Ishikawa (cell line): ENCODE measurements around the gene ARHGEF10L.

Source experiments
- CEBPB ChIP-seq: IDR thresholded peaks from 2 replicates; pipeline ENCODE4 v1.6.1; 2012
- CREB1 ChIP-seq: IDR thresholded peaks from 2 replicates; pipeline ENCODE4 v1.6.1; 2012; ENCODE audit warnings: low read depth
- EGR1 ChIP-seq: IDR thresholded peaks from 2 replicates; pipeline ENCODE4 v1.6.1; 2012
- EP300 ChIP-seq: IDR thresholded peaks from 2 replicates; pipeline ENCODE4 v1.6.1; 2012; ENCODE audit warnings: borderline replicate concordance
- FOXM1 ChIP-seq: IDR thresholded peaks from 2 replicates; pipeline ENCODE4 v1.6.1; 2012; ENCODE audit warnings: low read depth, borderline replicate concordance
- NFIC ChIP-seq: IDR thresholded peaks from 2 replicates; pipeline ENCODE4 v1.6.1; 2012
- RAD21 ChIP-seq: IDR thresholded peaks from 2 replicates; pipeline ENCODE4 v1.6.1; 2012; ENCODE audit warnings: low read depth
- REST ChIP-seq: IDR thresholded peaks from 2 replicates; pipeline ENCODE4 v1.6.1; 2012; ENCODE audit warnings: low read depth, mild to moderate bottlenecking
- TAF1 ChIP-seq: IDR thresholded peaks from 2 replicates; pipeline ENCODE4 v1.6.1; 2012; ENCODE audit warnings: low read depth, mild to moderate bottlenecking
- TCF12 ChIP-seq: IDR thresholded peaks from 2 replicates; pipeline ENCODE4 v1.6.1; 2012; ENCODE audit warnings: low read depth
- TEAD4 ChIP-seq: IDR thresholded peaks from 2 replicates; pipeline ENCODE4 v1.6.1; 2012
- YY1 ChIP-seq: IDR thresholded peaks from 2 replicates; pipeline ENCODE4 v1.6.1; 2012; ENCODE audit warnings: low read depth
- ZBTB7A ChIP-seq: IDR thresholded peaks from 2 replicates; pipeline ENCODE4 v1.6.1; 2012; ENCODE audit warnings: low read depth
- TF ChIP-seq, protein P1 (sequence below): IDR thresholded peaks from 2 replicates; pipeline ENCODE4 v1.6.1; 2012
- TF ChIP-seq, protein P2 (sequence below): IDR thresholded peaks from 2 replicates; pipeline ENCODE4 v1.6.1; 2012

Gene ARHGEF10L

GRCh38 chr1:17744666-17745478, 205.4 kb downstream of the ARHGEF10L start:
- TF ChIP-seq FOXM1, result no peak
- TF ChIP-seq TAF1, result no peak
- TF ChIP-seq TCF12, result no peak
- TF ChIP-seq EGR1, result no peak
- TF ChIP-seq, protein P1, sequence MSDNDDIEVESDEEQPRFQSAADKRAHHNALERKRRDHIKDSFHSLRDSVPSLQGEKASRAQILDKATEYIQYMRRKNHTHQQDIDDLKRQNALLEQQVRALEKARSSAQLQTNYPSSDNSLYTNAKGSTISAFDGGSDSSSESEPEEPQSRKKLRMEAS, result no peak
- TF ChIP-seq EP300, result no peak
- peak; percentile 33 for TF ChIP-seq RAD21

DNA sequence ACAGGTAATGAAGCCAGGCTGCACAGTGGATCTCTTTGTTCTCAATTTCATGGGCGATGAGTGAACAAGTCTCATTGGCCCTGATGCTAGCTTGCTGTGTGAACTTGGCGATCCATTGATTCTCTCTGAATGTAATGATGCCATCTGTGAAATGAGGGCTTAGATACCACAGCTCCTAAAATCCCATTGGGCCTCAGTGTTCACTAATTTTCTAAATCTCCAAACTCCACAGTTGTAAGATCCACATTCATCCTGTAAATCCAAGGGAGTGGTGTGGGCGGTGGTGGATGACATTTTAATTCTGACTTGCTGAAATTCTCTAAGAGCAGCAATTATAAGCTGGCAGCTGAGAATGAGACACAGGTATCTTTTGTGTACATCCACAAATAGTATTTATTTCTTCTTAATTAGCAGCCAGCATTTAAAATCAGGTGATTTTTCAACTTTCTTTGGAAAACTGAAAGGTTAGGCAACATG, 206.0 kb downstream of the ARHGEF10L start:
- TF ChIP-seq TEAD4 (no peak), RAD21 (no peak), TCF12 (no peak), FOXM1 (no peak), TAF1 (no peak)

GRCh38 chr1:17746920-17747319, 207.4 kb downstream of the ARHGEF10L start:
- TF ChIP-seq TAF1, result no peak
- no peak for TF ChIP-seq NFIC
- TF ChIP-seq YY1, result no peak
- TF ChIP-seq RAD21, result no peak
- TF ChIP-seq TCF12, result no peak
- no peak for TF ChIP-seq TEAD4
- TF ChIP-seq EP300, result no peak
- no peak for TF ChIP-seq REST
- no peak for TF ChIP-seq CEBPB
- TF ChIP-seq, protein P2, sequence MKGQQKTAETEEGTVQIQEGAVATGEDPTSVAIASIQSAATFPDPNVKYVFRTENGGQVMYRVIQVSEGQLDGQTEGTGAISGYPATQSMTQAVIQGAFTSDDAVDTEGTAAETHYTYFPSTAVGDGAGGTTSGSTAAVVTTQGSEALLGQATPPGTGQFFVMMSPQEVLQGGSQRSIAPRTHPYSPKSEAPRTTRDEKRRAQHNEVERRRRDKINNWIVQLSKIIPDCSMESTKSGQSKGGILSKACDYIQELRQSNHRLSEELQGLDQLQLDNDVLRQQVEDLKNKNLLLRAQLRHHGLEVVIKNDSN, result no peak
- TF ChIP-seq, protein P1, result no peak
- no peak for TF ChIP-seq CREB1
- no peak for TF ChIP-seq FOXM1
- no peak for TF ChIP-seq EGR1
- TF ChIP-seq ZBTB7A, result no peak
